ENCODE results near the gene IRAK2.

IRAK2 gene

DNA sequence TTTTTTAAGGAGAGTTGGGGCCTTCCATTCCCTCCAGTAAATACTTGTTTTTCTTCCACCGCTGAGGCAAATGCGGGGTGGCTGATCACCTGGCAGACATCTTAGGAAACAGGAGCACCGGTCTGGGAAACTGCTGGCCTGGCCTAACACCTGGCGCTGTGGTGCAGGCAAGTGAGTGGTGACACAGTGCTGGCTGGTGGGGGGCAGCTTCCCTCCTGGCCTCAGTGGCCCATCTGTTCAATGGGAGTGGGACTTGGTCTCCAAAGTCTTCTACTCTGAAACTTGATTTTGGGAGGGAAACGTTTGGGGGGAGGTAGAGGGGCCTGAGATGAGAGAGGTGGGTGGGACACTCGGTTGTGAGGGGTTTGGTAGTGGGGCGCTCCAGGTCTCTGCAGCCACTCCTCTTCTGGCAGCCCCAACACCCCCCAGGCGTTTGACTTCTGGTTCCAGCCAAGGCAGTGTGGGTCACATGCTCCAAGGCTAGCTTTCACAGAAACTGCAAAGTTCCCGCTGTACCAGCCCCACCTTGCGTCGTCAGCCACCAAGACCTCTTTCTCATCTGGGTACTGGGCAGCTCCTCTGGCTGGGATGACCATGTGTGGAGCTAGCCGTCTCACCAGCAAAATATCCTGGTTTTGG is 123.3 kb downstream of the IRAK2 start:
- Histone ChIP-seq H4K8ac (ENCODE audit: low read length) (no peak overlapping the region), H3K4me1 (ENCODE audit: control insufficient read depth, insufficient read depth, low read depth, low read length) (peaks cover 22% of the 10 kb centered on the region), H3K79me1 (replicated peaks; ENCODE audit: low read length, poor library complexity, severe bottlenecking) (peaks cover 34% of the 10 kb centered on the region), H3K27ac (ENCODE audit: low read length, poor library complexity, severe bottlenecking) (no peak overlapping the region), H3K27me3 (ENCODE audit: control insufficient read depth in 1 of 2, insufficient read depth in 1 of 2, low read length in 2 of 2) (no peaks in the 10 kb centered on the region), H3K9me3 (ENCODE audit: control insufficient read depth, low read length) (no peaks in the 10 kb centered on the region), H4K91ac (ENCODE audit: low read length) (no peak overlapping the region), H3K18ac (ENCODE audit: low read depth in 1 of 2, low read length in 2 of 2) (no peak overlapping the region), H3K9ac (ENCODE audit: low read length) (no peak overlapping the region), H3K4me3 (ENCODE audit: insufficient read depth in 1 of 2, low read depth in 1 of 2, low read length in 2 of 2) (no peak overlapping the region), H2AFZ (ENCODE audit: low read depth, low read length) (no peak overlapping the region), H2BK12ac (ENCODE audit: low read length in 2 of 2) (no peak overlapping the region), H2BK15ac (ENCODE audit: low read depth, poor library complexity, severe bottlenecking) (no peak overlapping the region), H2BK120ac (ENCODE audit: low read depth, low read length) (no peak overlapping the region), H3K4ac (ENCODE audit: low read depth in 1 of 2, low read length in 2 of 2) (no peak overlapping the region), H2BK5ac (ENCODE audit: low read depth, low read length, poor library complexity, severe bottlenecking) (no peak overlapping the region), H2AK5ac (ENCODE audit: low read length, severe bottlenecking) (no peak overlapping the region), H3K23ac (ENCODE audit: low read length in 2 of 2) (no peak overlapping the region), H3K4me2 (ENCODE audit: low read length, poor library complexity, severe bottlenecking) (no peak overlapping the region), H3K14ac (ENCODE audit: low read length in 2 of 2) (no peak overlapping the region), H3K36me3 (ENCODE audit: control insufficient read depth in 1 of 2, insufficient read depth in 2 of 2, low read depth in 1 of 2, low read length in 2 of 2) (peaks cover 74 to 77% of the 10 kb centered on the region in 2 experiments)
- 98% methylated on average over 10 of the region's 12 CpGs for WGBS
- DNase-seq: no peak

DNA sequence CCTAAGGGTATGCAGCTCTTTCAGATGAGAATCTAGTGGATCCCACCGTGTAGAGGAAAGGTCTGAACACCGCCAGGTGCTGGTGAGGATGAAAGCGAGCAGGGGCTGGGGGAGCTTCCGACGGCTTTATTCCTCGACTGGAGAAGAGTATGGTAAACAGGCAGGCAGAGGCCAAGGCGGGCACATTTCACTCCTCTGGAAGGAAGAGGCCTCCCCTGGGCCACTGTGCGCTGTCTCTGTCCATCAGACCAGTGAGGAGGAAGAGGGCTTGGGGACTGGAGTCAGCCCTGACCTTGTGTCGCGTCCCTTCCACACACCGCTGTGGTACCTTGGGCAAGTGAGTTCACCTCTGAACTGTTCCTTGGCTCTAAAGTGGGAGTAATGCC is 123.8 kb downstream of the IRAK2 start:
- Histone ChIP-seq H3K4me3 (ENCODE audit: insufficient read depth in 1 of 2, low read depth in 1 of 2, low read length in 2 of 2) (no peak overlapping the region), H3K4me1 (ENCODE audit: control insufficient read depth, insufficient read depth, low read depth, low read length) (peaks cover 22% of the 10 kb centered on the region), H3K27ac (ENCODE audit: low read length, poor library complexity, severe bottlenecking) (no peak overlapping the region), H3K27me3 (ENCODE audit: control insufficient read depth in 1 of 2, insufficient read depth in 1 of 2, low read length in 2 of 2) (no peaks in the 10 kb centered on the region), H3K36me3 (ENCODE audit: control insufficient read depth in 1 of 2, insufficient read depth in 2 of 2, low read depth in 1 of 2, low read length in 2 of 2) (peaks cover 71 to 72% of the 10 kb centered on the region in 2 experiments), H3K9me3 (ENCODE audit: control insufficient read depth, low read length) (no peaks in the 10 kb centered on the region), H4K8ac (ENCODE audit: low read length) (no peak overlapping the region), H3K4me2 (ENCODE audit: low read length, poor library complexity, severe bottlenecking) (no peak overlapping the region), H3K23ac (ENCODE audit: low read length in 2 of 2) (no peak overlapping the region), H2BK5ac (ENCODE audit: low read depth, low read length, poor library complexity, severe bottlenecking) (no peak overlapping the region), H3K79me1 (replicated peaks; ENCODE audit: low read length, poor library complexity, severe bottlenecking) (peaks cover 32% of the 10 kb centered on the region), H3K9ac (ENCODE audit: low read length) (no peak overlapping the region), H2BK120ac (ENCODE audit: low read depth, low read length) (no peak overlapping the region), H3K14ac (ENCODE audit: low read length in 2 of 2) (no peak overlapping the region), H4K91ac (ENCODE audit: low read length) (no peak overlapping the region), H2BK12ac (ENCODE audit: low read length in 2 of 2) (no peak overlapping the region), H3K4ac (ENCODE audit: low read depth in 1 of 2, low read length in 2 of 2) (no peak overlapping the region), H2BK15ac (ENCODE audit: low read depth, poor library complexity, severe bottlenecking) (no peak overlapping the region), H2AK5ac (ENCODE audit: low read length, severe bottlenecking) (no peak overlapping the region), H3K18ac (ENCODE audit: low read depth in 1 of 2, low read length in 2 of 2) (no peak overlapping the region), H2AFZ (ENCODE audit: low read depth, low read length) (no peak overlapping the region)
- 89% methylated on average over 11 of the region's 11 CpGs for WGBS
- no peak for DNase-seq

DNA sequence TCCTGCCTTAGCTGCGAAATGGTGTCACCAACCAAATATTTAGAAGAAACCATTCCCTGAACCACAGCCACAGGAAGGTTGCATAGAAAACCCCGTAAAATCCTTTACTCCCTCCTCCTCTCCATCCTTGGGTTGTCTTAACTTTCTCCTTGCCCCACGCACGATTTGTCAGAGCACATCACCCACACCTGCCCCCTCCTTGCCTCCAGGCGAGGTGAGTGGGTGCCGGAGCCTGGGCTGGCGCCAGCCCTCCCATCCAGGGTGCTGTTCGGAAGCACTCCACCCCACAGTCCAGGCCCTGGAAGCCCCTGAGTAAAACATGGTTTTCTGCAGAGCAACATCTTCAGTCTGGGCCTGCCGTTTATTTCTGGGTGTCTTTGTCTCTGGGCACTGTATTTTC is 124.4 kb downstream of the IRAK2 start:
- H3K4me2 ChIP-seq (ENCODE audit: low read length, poor library complexity, severe bottlenecking): no peak overlapping the region
- no peak overlapping the region for H2BK120ac ChIP-seq (ENCODE audit: low read depth, low read length)
- H3K4me3 ChIP-seq (ENCODE audit: insufficient read depth in 1 of 2, low read depth in 1 of 2, low read length in 2 of 2): no peak overlapping the region
- no peak overlapping the region for H3K27ac ChIP-seq (ENCODE audit: low read length, poor library complexity, severe bottlenecking)
- peaks cover 22% of the 10 kb centered on the region for H3K4me1 ChIP-seq (ENCODE audit: control insufficient read depth, insufficient read depth, low read depth, low read length)
- H2BK12ac ChIP-seq (ENCODE audit: low read length in 2 of 2): no peak overlapping the region
- H2BK5ac ChIP-seq (ENCODE audit: low read depth, low read length, poor library complexity, severe bottlenecking): no peak overlapping the region
- H2AFZ ChIP-seq (ENCODE audit: low read depth, low read length): no peak overlapping the region
- no peak overlapping the region for H2AK5ac ChIP-seq (ENCODE audit: low read length, severe bottlenecking)
- H3K36me3 ChIP-seq (ENCODE audit: control insufficient read depth in 1 of 2, insufficient read depth in 2 of 2, low read depth in 1 of 2, low read length in 2 of 2): peaks cover 69 to 71% of the 10 kb centered on the region in 2 experiments
- no peak overlapping the region for H3K23ac ChIP-seq (ENCODE audit: low read length in 2 of 2)
- H3K14ac ChIP-seq (ENCODE audit: low read length in 2 of 2): no peak overlapping the region
- no peak for DNase-seq
- H3K27me3 ChIP-seq (ENCODE audit: control insufficient read depth in 1 of 2, insufficient read depth in 1 of 2, low read length in 2 of 2): no peaks in the 10 kb centered on the region
- no peak overlapping the region for H3K18ac ChIP-seq (ENCODE audit: low read depth in 1 of 2, low read length in 2 of 2)
- 98% methylated on average over 9 of the region's 9 CpGs for WGBS
- H3K79me1 ChIP-seq (replicated peaks; ENCODE audit: low read length, poor library complexity, severe bottlenecking): peaks cover 27% of the 10 kb centered on the region
- H2BK15ac ChIP-seq (ENCODE audit: low read depth, poor library complexity, severe bottlenecking): no peak overlapping the region
- H4K91ac ChIP-seq (ENCODE audit: low read length): no peak overlapping the region
- no peak overlapping the region for H3K9ac ChIP-seq (ENCODE audit: low read length)
- H3K4ac ChIP-seq (ENCODE audit: low read depth in 1 of 2, low read length in 2 of 2): no peak overlapping the region
- no peaks in the 10 kb centered on the region for H3K9me3 ChIP-seq (ENCODE audit: control insufficient read depth, low read length)
- no peak overlapping the region for H4K8ac ChIP-seq (ENCODE audit: low read length)

DNA sequence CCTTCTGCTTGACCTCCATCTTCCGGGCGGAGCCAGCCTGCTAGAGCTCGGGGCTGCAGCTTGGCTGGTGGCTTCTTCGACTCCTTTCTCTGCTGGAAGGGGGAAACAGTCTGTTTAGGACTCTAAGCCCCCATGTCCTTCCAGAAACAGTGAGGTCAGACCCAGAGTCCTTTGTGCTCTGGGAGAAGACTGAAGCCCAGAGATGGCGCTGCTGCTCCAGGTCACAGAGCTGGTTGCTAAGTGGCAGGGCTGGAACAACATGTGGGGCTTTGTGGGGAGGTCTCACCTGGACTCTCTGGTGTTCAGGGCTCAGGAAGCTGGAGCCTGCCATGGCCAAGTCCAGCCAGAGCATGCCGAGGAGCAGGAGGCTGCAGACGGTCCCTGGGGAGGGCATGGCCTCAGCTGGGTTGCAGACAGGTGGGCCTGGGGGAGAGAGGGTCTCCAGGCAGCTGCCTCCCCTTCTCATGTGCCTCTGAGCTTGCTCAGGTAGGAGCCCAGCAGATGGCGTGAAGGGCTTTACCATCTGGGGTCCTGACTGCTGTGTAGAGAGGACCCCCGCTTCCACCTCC is 125.2 kb downstream of the IRAK2 start:
- Histone ChIP-seq H4K8ac (ENCODE audit: low read length) (no peak overlapping the region), H2AFZ (ENCODE audit: low read depth, low read length) (no peak overlapping the region), H3K4me1 (ENCODE audit: control insufficient read depth, insufficient read depth, low read depth, low read length) (peaks cover 17% of the 10 kb centered on the region), H2BK12ac (ENCODE audit: low read length in 2 of 2) (no peak overlapping the region), H2BK120ac (ENCODE audit: low read depth, low read length) (no peak overlapping the region), H3K9me3 (ENCODE audit: control insufficient read depth, low read length) (no peaks in the 10 kb centered on the region), H3K18ac (ENCODE audit: low read depth in 1 of 2, low read length in 2 of 2) (no peak overlapping the region), H4K91ac (ENCODE audit: low read length) (no peak overlapping the region), H3K36me3 (ENCODE audit: control insufficient read depth in 1 of 2, insufficient read depth in 2 of 2, low read depth in 1 of 2, low read length in 2 of 2) (peaks cover 62 to 74% of the 10 kb centered on the region in 2 experiments), H3K27me3 (ENCODE audit: control insufficient read depth in 1 of 2, insufficient read depth in 1 of 2, low read length in 2 of 2) (no peaks in the 10 kb centered on the region), H3K79me1 (replicated peaks; ENCODE audit: low read length, poor library complexity, severe bottlenecking) (peaks cover 21% of the 10 kb centered on the region), H2BK15ac (ENCODE audit: low read depth, poor library complexity, severe bottlenecking) (no peak overlapping the region), H2BK5ac (ENCODE audit: low read depth, low read length, poor library complexity, severe bottlenecking) (no peak overlapping the region), H3K4me2 (ENCODE audit: low read length, poor library complexity, severe bottlenecking) (no peak overlapping the region), H3K9ac (ENCODE audit: low read length) (no peak overlapping the region), H3K23ac (ENCODE audit: low read length in 2 of 2) (no peak overlapping the region), H3K27ac (ENCODE audit: low read length, poor library complexity, severe bottlenecking) (no peak overlapping the region), H3K4me3 (ENCODE audit: insufficient read depth in 1 of 2, low read depth in 1 of 2, low read length in 2 of 2) (no peak overlapping the region), H2AK5ac (ENCODE audit: low read length, severe bottlenecking) (no peak overlapping the region), H3K4ac (ENCODE audit: low read depth in 1 of 2, low read length in 2 of 2) (no peak overlapping the region), H3K14ac (ENCODE audit: low read length in 2 of 2) (no peak overlapping the region)
- no peak for DNase-seq
- WGBS: 93% methylated on average over 9 of the region's 9 CpGs

Measured in mesenchymal stem cell (in vitro differentiated cells and primary cell).